Measurements from ENCODE around the gene CSF3R. TPM values are rescaled to one million over a fixed set of nuclear protein-coding genes. Genes with fewer than 3 reads are reported as not detected.

The CSF3R gene
- total RNA-seq, 2 experiments from 2014 or later: not detected

- Histone ChIP-seq H3K4me3 (ENCODE audit: low read depth, low read length, poor library complexity, severe bottlenecking) (no peak overlapping the region), H2AFZ (ENCODE audit: low read length) (no peak overlapping the region), H3K4me1 (ENCODE audit: insufficient read depth, low read length, poor library complexity, severe bottlenecking) (peaks cover 9% of the 10 kb centered on the region), H3K36me3 (ENCODE audit: insufficient read depth, low read length) (no peaks in the 10 kb centered on the region), H3K4me2 (ENCODE audit: low read length) (no peak overlapping the region), H3K9me2 (ENCODE audit: insufficient read depth, low read length) (no peaks in the 10 kb centered on the region), H3K79me2 (ENCODE audit: insufficient read depth, low read depth, low read length) (no peaks in the 10 kb centered on the region), H4K20me1 (ENCODE audit: insufficient read depth, low read length) (no peaks in the 10 kb centered on the region), H3K9me3 (ENCODE audit: low read length) (no peaks in the 10 kb centered on the region), H3K27ac (ENCODE audit: low read depth, low read length, poor library complexity, severe bottlenecking) (no peak overlapping the region)
- CTCF ChIA-PET (ENCODE audit: unreplicated experiment): no interaction called here
- POLR2A ChIA-PET: interaction anchor here (1.0 kb wide), 1 partner anchor 12 kb away, joined by 3 read pairs; no protein-coding TSS in a partner anchor
- TF ChIP-seq EZH2phosphoT487 (IDR thresholded peaks at IDR 0.05; ENCODE audit: borderline replicate concordance, low read depth, low read length): no peak
- TF ChIP-seq, protein P1, sequence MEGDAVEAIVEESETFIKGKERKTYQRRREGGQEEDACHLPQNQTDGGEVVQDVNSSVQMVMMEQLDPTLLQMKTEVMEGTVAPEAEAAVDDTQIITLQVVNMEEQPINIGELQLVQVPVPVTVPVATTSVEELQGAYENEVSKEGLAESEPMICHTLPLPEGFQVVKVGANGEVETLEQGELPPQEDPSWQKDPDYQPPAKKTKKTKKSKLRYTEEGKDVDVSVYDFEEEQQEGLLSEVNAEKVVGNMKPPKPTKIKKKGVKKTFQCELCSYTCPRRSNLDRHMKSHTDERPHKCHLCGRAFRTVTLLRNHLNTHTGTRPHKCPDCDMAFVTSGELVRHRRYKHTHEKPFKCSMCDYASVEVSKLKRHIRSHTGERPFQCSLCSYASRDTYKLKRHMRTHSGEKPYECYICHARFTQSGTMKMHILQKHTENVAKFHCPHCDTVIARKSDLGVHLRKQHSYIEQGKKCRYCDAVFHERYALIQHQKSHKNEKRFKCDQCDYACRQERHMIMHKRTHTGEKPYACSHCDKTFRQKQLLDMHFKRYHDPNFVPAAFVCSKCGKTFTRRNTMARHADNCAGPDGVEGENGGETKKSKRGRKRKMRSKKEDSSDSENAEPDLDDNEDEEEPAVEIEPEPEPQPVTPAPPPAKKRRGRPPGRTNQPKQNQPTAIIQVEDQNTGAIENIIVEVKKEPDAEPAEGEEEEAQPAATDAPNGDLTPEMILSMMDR (conservative IDR thresholded peaks at IDR 0.05; ENCODE audit: low read length): no peak
- DNase-seq (ENCODE audit: low spot score): no peak
- BruUV-seq (replicated peaks): no TSS peak
- intact Hi-C loops (cut with micrococcal nuclease; ENCODE audit: unreplicated experiment): no loop called here
Observed at GRCh38 chr1:36446746-36447145, 36.0 kb downstream of the CSF3R start.

DNA sequence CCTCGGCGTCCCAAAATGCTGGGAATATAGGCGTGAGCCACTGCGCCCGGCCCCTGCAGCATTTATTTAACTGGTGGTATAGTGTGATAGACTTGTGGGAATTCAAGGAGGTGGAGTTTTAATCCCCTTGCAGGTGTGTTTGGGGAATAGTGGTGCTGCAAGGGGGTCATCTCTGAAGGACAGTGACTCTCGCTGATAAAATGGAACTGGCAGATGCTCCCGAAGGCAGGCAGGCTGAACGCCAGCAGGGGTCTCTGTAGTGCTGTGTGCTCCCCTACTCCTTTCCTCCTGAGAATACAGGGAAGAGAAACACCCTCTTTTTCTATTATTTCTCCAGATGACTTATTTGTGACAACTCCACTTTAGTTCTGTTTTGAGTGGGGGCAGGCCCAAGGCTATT lies 36.4 kb downstream of the CSF3R start:
- intact Hi-C loops (cut with micrococcal nuclease; ENCODE audit: unreplicated experiment): no loop called here
- Histone ChIP-seq H2AFZ (ENCODE audit: low read length) (no peak overlapping the region), H3K79me2 (ENCODE audit: insufficient read depth, low read depth, low read length) (no peaks in the 10 kb centered on the region), H3K4me3 (ENCODE audit: low read depth, low read length, poor library complexity, severe bottlenecking) (no peak overlapping the region), H3K27ac (ENCODE audit: low read depth, low read length, poor library complexity, severe bottlenecking) (no peak overlapping the region), H3K4me2 (ENCODE audit: low read length) (no peak overlapping the region), H3K9me2 (ENCODE audit: insufficient read depth, low read length) (no peaks in the 10 kb centered on the region), H3K9me3 (ENCODE audit: low read length) (no peaks in the 10 kb centered on the region), H4K20me1 (ENCODE audit: insufficient read depth, low read length) (no peaks in the 10 kb centered on the region), H3K4me1 (ENCODE audit: insufficient read depth, low read length, poor library complexity, severe bottlenecking) (peaks cover 9% of the 10 kb centered on the region), H3K36me3 (ENCODE audit: insufficient read depth, low read length) (no peaks in the 10 kb centered on the region)
- ChIA-PET POLR2A (interaction anchor here (1.0 kb wide), 1 partner anchor 11 kb away, joined by 3 read pairs; no protein-coding TSS in a partner anchor), CTCF (ENCODE audit: unreplicated experiment) (no interaction called here)
- no TSS peak for BruUV-seq (replicated peaks)
- peak; percentile 36 for DNase-seq (ENCODE audit: low spot score)
- no peak for TF ChIP-seq EZH2phosphoT487 (IDR thresholded peaks at IDR 0.05; ENCODE audit: borderline replicate concordance, low read depth, low read length)
- TF ChIP-seq, protein P1 (conservative IDR thresholded peaks at IDR 0.05; ENCODE audit: low read length): peak; percentile 79

DNA sequence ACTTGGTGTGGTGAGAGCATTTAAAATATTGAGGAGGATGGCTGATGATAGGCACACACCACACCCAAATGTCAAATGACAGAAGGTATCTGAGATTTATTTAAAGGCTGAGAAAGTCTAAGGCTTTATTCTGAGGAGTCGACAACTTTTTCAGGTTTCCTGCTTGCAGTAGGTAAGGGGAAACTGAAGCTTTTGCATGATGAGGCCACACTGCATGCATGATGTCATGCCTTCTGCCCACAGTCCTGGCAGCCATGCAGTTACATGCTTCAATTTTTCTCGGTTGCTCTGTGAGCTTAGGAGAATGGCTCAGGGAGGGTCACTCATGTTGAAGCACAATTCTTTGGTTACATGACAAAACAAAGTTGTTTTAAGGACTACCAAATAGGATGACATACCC lies 39.4 kb downstream of the CSF3R start:
- H3K27ac ChIP-seq (ENCODE audit: low read depth, low read length, poor library complexity, severe bottlenecking): no peak overlapping the region
- no peaks in the 10 kb centered on the region for H3K9me3 ChIP-seq (ENCODE audit: low read length)
- no peaks in the 10 kb centered on the region for H4K20me1 ChIP-seq (ENCODE audit: insufficient read depth, low read length)
- H3K9me2 ChIP-seq (ENCODE audit: insufficient read depth, low read length): no peaks in the 10 kb centered on the region
- ChIA-PET CTCF (ENCODE audit: unreplicated experiment) (no interaction called here), POLR2A (no interaction called here)
- H3K4me2 ChIP-seq (ENCODE audit: low read length): no peak overlapping the region
- H3K36me3 ChIP-seq (ENCODE audit: insufficient read depth, low read length): no peaks in the 10 kb centered on the region
- no peak overlapping the region for H3K4me3 ChIP-seq (ENCODE audit: low read depth, low read length, poor library complexity, severe bottlenecking)
- no TSS peak for BruUV-seq (replicated peaks)
- intact Hi-C loops (cut with micrococcal nuclease; ENCODE audit: unreplicated experiment): no loop called here
- no peak for TF ChIP-seq EZH2phosphoT487 (IDR thresholded peaks at IDR 0.05; ENCODE audit: borderline replicate concordance, low read depth, low read length)
- TF ChIP-seq, protein P1 (conservative IDR thresholded peaks at IDR 0.05; ENCODE audit: low read length): no peak
- H3K79me2 ChIP-seq (ENCODE audit: insufficient read depth, low read depth, low read length): no peaks in the 10 kb centered on the region
- H3K4me1 ChIP-seq (ENCODE audit: insufficient read depth, low read length, poor library complexity, severe bottlenecking): no peaks in the 10 kb centered on the region
- no peak for DNase-seq (ENCODE audit: low spot score)
- no peak overlapping the region for H2AFZ ChIP-seq (ENCODE audit: low read length)

All from OCI-LY7 (cell line).